ENCODE results near the gene OPRD1.

Gene OPRD1

DNA sequence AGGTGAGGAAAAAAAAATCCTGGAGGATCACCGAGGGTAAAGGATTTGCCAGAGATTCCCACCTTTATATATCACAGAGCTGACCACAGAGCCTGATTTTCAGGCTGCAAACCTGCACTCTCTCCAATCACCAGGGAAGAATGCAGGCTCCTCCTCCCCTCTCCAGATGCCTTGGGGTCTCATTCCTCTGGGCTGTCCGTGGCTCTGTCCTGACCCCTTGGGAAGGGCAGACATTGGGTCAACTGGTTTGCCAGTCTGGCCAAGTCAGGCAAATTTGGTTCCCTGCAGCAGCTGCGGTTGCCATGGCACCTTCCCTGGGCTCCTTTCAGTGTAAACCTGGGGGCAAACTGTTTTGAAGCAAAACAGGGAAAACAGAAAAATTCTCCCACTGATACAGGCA lies 11.6 kb upstream of the OPRD1 start:
- Histone ChIP-seq H3K27me3 (ENCODE audit: control insufficient read depth in 1 of 2, insufficient read depth in 2 of 2, low read length in 2 of 2) (no peaks in the 10 kb centered on the region), H3K27ac (ENCODE audit: low read depth, low read length) (no peak overlapping the region), H3K4me1 (ENCODE audit: control insufficient read depth in 1 of 2, insufficient read depth in 2 of 2, low read length in 2 of 2) (no peaks in the 10 kb centered on the region), H3K9me3 (ENCODE audit: control insufficient read depth in 1 of 2, low read length in 2 of 2) (no peaks in the 10 kb centered on the region), H3K36me3 (ENCODE audit: control insufficient read depth in 1 of 2, insufficient read depth in 2 of 2, low read length in 2 of 2) (no peaks in the 10 kb centered on the region), H3K4me3 (ENCODE audit: low read depth in 1 of 2, low read length in 2 of 2) (no peak overlapping the region), H3K9ac (ENCODE audit: low read depth in 1 of 2, low read length in 2 of 2) (no peak overlapping the region)

DNA sequence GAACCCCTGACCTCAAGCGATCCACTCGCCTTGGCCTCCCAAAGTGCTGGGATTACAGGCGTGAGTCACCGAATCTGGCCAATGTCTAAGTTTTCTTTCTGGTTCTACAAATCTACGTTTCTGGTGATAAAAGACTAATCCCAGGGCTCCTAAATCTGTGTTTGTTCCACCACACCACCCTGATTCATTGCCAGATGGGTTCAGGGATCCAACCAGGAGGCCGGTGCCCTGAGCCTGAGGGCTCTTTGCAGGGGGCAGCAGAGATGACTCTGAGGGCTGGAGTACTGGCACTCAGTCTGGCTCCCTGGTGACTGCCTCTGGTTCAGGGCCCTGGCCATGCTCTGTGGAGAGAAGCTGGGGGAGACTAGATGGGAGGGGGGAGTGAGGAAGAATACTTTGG lies 10.5 kb upstream of the OPRD1 start:
- Histone ChIP-seq H3K36me3 (ENCODE audit: control insufficient read depth in 1 of 2, insufficient read depth in 2 of 2, low read length in 2 of 2) (no peaks in the 10 kb centered on the region), H3K27me3 (ENCODE audit: control insufficient read depth in 1 of 2, insufficient read depth in 2 of 2, low read length in 2 of 2) (no peaks in the 10 kb centered on the region), H3K4me3 (ENCODE audit: low read depth in 1 of 2, low read length in 2 of 2) (no peak overlapping the region), H3K27ac (ENCODE audit: low read depth, low read length) (no peak overlapping the region), H3K9ac (ENCODE audit: low read depth in 1 of 2, low read length in 2 of 2) (no peak overlapping the region), H3K4me1 (ENCODE audit: control insufficient read depth in 1 of 2, insufficient read depth in 2 of 2, low read length in 2 of 2) (no peaks in the 10 kb centered on the region), H3K9me3 (ENCODE audit: control insufficient read depth in 1 of 2, low read length in 2 of 2) (no peaks in the 10 kb centered on the region)

DNA sequence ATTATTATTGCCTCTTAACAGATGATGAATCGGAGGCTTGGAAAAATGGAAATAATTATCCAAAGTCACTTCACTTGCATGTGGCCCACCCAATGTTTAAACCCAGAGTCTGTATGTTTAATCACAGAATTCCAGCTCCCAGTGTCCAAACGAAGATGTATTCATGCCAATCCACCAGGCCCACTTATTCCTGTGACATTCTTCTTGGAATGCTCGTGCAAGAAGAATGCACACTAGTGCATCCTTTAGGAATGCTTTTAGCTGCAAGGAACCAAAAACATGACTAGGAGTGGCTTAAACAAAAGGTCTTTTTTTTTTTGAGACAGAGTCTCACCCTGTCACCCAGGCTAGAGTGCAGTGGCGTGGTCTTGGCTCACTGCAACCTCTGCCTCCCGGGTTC lies 8.9 kb upstream of the OPRD1 start:
- Histone ChIP-seq H3K36me3 (ENCODE audit: control insufficient read depth in 1 of 2, insufficient read depth in 2 of 2, low read length in 2 of 2) (no peaks in the 10 kb centered on the region), H3K27ac (ENCODE audit: low read depth, low read length) (no peak overlapping the region), H3K27me3 (ENCODE audit: control insufficient read depth in 1 of 2, insufficient read depth in 2 of 2, low read length in 2 of 2) (no peaks in the 10 kb centered on the region), H3K9ac (ENCODE audit: low read depth in 1 of 2, low read length in 2 of 2) (no peak overlapping the region), H3K4me1 (ENCODE audit: control insufficient read depth in 1 of 2, insufficient read depth in 2 of 2, low read length in 2 of 2) (no peaks in the 10 kb centered on the region), H3K4me3 (ENCODE audit: low read depth in 1 of 2, low read length in 2 of 2) (no peak overlapping the region), H3K9me3 (ENCODE audit: control insufficient read depth in 1 of 2, low read length in 2 of 2) (no peaks in the 10 kb centered on the region)

DNA sequence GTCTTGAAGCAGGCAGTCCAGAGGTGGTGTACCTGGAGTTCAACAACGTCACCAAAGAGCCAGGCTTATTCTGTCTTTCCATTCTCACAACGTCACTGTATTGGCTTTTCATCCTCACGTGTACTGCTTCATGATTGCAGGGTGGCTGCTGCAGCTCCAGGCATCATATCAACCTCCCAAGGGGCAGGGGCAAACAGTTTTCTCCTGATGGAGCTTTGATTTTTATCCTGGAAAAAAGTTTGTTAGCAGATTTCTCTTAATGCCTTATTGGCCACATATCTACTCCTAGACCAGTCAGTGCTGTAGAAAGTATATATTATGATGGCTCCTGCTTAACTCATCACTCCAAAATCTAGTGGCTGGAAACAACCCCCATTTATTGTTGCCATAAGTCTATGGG lies 8.3 kb upstream of the OPRD1 start:
- Histone ChIP-seq H3K9ac (ENCODE audit: low read depth in 1 of 2, low read length in 2 of 2) (no peak overlapping the region), H3K27ac (ENCODE audit: low read depth, low read length) (no peak overlapping the region), H3K27me3 (ENCODE audit: control insufficient read depth in 1 of 2, insufficient read depth in 2 of 2, low read length in 2 of 2) (no peaks in the 10 kb centered on the region), H3K4me3 (ENCODE audit: low read depth in 1 of 2, low read length in 2 of 2) (no peak overlapping the region), H3K4me1 (ENCODE audit: control insufficient read depth in 1 of 2, insufficient read depth in 2 of 2, low read length in 2 of 2) (no peaks in the 10 kb centered on the region), H3K9me3 (ENCODE audit: control insufficient read depth in 1 of 2, low read length in 2 of 2) (no peaks in the 10 kb centered on the region), H3K36me3 (ENCODE audit: control insufficient read depth in 1 of 2, insufficient read depth in 2 of 2, low read length in 2 of 2) (no peaks in the 10 kb centered on the region)

DNA sequence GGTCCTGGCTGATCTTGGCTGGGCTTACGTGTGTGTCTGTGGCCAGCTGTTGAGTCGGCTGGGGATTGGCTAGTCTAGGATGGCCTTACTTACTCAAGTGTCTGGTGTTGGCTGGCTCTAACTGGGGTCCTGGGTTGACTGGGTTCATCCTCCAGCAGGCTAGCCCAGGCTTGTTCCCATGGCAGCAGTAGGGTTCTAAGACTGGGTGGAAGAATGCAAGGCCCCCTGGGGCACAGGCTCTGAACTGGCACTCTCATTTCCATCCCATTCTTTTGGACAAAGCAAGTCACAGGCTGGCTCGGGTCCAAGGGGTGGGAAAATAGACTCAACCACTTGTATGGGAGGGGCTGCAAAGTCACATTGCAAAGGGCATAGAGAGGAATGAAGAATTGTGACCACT lies 7.9 kb upstream of the OPRD1 start:
- Histone ChIP-seq H3K27me3 (ENCODE audit: control insufficient read depth in 1 of 2, insufficient read depth in 2 of 2, low read length in 2 of 2) (no peaks in the 10 kb centered on the region), H3K9me3 (ENCODE audit: control insufficient read depth in 1 of 2, low read length in 2 of 2) (no peaks in the 10 kb centered on the region), H3K27ac (ENCODE audit: low read depth, low read length) (no peak overlapping the region), H3K4me1 (ENCODE audit: control insufficient read depth in 1 of 2, insufficient read depth in 2 of 2, low read length in 2 of 2) (no peaks in the 10 kb centered on the region), H3K4me3 (ENCODE audit: low read depth in 1 of 2, low read length in 2 of 2) (no peak overlapping the region), H3K36me3 (ENCODE audit: control insufficient read depth in 1 of 2, insufficient read depth in 2 of 2, low read length in 2 of 2) (no peaks in the 10 kb centered on the region), H3K9ac (ENCODE audit: low read depth in 1 of 2, low read length in 2 of 2) (no peak overlapping the region)

DNA sequence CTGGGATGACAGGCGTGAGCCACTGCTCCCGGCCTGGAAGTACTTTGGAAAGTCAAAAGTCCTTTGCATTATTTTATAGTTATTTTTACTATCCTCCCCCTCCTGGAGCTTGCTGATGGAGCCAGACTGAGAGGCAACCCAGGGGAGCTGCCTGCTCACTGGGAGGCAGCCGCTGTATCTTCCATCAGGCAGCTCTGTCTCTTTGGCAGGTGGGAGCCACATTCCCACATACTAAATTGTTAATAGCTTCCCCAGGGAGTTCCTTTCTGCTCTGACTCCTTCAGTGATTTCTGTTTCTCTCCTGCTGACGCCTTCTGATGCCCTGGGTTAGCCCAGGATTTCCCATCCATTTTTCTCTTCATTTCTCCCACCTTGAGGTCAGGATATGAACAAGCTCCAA lies 4.9 kb upstream of the OPRD1 start:
- H3K27me3 ChIP-seq (ENCODE audit: control insufficient read depth in 1 of 2, insufficient read depth in 2 of 2, low read length in 2 of 2) = peaks cover 18% of the 10 kb centered on the region in 2 donors
- H3K4me3 ChIP-seq (ENCODE audit: low read depth in 1 of 2, low read length in 2 of 2) = no peak overlapping the region
- H3K27ac ChIP-seq (ENCODE audit: low read depth, low read length) = no peak overlapping the region
- H3K4me1 ChIP-seq (ENCODE audit: control insufficient read depth in 1 of 2, insufficient read depth in 2 of 2, low read length in 2 of 2) = no peaks in the 10 kb centered on the region
- H3K9ac ChIP-seq (ENCODE audit: low read depth in 1 of 2, low read length in 2 of 2) = no peak overlapping the region
- no peaks in the 10 kb centered on the region for H3K9me3 ChIP-seq (ENCODE audit: control insufficient read depth in 1 of 2, low read length in 2 of 2)
- H3K36me3 ChIP-seq (ENCODE audit: control insufficient read depth in 1 of 2, insufficient read depth in 2 of 2, low read length in 2 of 2) = no peaks in the 10 kb centered on the region

DNA sequence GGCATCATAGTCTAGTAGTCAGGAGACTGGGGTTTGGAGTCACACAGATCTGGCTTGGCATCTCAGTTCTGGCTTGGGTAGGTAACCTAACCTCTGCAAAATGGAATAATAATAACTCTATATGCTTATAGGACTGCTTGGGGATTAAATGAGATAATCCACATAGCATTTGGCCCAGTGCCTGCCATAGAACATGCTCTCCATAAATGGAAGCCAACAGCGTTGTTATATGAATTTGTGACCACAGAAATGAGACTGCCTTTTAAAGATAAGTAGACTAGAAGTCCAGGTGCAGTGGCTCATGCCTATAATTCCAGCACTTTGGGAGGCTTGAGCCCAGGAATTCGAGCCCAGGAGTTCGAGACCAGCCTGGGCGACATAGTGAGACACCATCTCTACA lies 4.0 kb upstream of the OPRD1 start:
- H3K27me3 ChIP-seq (ENCODE audit: control insufficient read depth in 1 of 2, insufficient read depth in 2 of 2, low read length in 2 of 2) = peaks cover 25% of the 10 kb centered on the region in 2 donors
- H3K4me1 ChIP-seq (ENCODE audit: control insufficient read depth in 1 of 2, insufficient read depth in 2 of 2, low read length in 2 of 2) = no peaks in the 10 kb centered on the region
- no peak overlapping the region for H3K27ac ChIP-seq (ENCODE audit: low read depth, low read length)
- no peak overlapping the region for H3K4me3 ChIP-seq (ENCODE audit: low read depth in 1 of 2, low read length in 2 of 2)
- no peaks in the 10 kb centered on the region for H3K36me3 ChIP-seq (ENCODE audit: control insufficient read depth in 1 of 2, insufficient read depth in 2 of 2, low read length in 2 of 2)
- H3K9ac ChIP-seq (ENCODE audit: low read depth in 1 of 2, low read length in 2 of 2) = no peak overlapping the region
- H3K9me3 ChIP-seq (ENCODE audit: control insufficient read depth in 1 of 2, low read length in 2 of 2) = no peaks in the 10 kb centered on the region

DNA sequence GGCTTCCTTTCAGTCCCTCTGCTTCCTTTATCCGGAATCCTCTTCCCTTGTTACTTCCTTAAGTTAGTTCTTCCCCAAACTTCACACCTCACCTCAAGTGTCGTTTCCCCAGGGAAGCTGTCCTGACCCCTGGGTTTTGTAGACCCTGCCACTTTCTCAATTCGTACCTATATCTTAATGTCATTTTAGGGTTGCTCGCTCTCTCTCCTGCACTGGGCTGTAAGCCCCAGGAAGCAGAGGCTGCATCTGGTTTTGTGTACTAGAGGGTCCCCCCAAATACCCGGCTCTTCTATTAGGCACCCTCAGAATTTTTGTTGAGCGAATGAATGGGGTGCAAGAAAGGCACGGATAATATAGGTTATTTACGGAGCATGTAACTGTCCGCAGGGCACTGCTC lies 603 bp upstream of the OPRD1 start:
- H3K4me3 ChIP-seq (ENCODE audit: low read depth in 1 of 2, low read length in 2 of 2) = no peak overlapping the region
- no peaks in the 10 kb centered on the region for H3K9me3 ChIP-seq (ENCODE audit: control insufficient read depth in 1 of 2, low read length in 2 of 2)
- H3K9ac ChIP-seq (ENCODE audit: low read depth in 1 of 2, low read length in 2 of 2) = no peak overlapping the region
- H3K27me3 ChIP-seq (ENCODE audit: control insufficient read depth in 1 of 2, insufficient read depth in 2 of 2, low read length in 2 of 2) = peaks cover 47 to 54% of the 10 kb centered on the region in 2 donors
- no peak overlapping the region for H3K27ac ChIP-seq (ENCODE audit: low read depth, low read length)
- H3K36me3 ChIP-seq (ENCODE audit: control insufficient read depth in 1 of 2, insufficient read depth in 2 of 2, low read length in 2 of 2) = no peaks in the 10 kb centered on the region
- no peaks in the 10 kb centered on the region for H3K4me1 ChIP-seq (ENCODE audit: control insufficient read depth in 1 of 2, insufficient read depth in 2 of 2, low read length in 2 of 2)

DNA sequence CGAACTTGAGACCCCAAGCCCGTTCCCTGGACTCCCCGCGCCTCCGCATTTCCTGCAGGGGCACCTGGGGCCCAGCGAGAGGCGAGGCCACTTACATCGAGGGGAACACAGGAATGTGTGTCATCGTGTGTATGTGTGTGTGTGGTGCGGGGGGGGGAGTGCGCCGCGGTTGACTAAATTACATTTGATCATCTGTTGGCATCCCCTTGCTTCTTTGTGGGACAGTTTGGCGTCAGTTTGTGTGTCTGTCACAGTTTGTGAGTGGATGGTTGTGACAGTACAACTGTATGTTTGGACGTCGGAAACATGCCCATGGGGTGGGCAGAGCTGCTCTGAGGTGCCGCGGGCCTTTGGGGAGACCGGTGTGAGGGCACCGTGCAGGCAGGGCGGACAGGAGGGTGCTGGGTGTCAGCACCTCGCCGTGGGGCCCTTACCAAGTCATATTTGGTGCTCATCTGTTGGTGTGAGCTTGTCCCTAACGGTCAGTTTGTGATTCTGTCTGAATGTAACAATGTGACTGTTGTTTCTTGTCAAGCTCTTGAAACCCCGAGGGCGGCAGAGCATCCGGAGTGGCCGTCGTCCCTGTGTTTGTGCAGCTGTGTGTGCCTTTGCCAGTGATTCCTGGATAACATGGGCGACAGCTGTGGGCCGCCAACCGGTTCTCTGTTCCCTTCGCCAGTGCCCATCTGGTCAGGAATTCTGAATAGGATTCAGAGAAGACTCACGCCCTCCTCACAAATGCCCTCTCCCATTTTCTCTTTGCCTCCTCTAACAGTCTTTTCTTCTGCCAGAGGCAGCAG lies 899 bp downstream of the OPRD1 start:
- Histone ChIP-seq H3K4me3 (ENCODE audit: low read depth in 1 of 2, low read length in 2 of 2) (no peak overlapping the region), H3K27ac (ENCODE audit: low read depth, low read length) (no peak overlapping the region), H3K4me1 (ENCODE audit: control insufficient read depth in 1 of 2, insufficient read depth in 2 of 2, low read length in 2 of 2) (no peaks in the 10 kb centered on the region), H3K9me3 (ENCODE audit: control insufficient read depth in 1 of 2, low read length in 2 of 2) (no peaks in the 10 kb centered on the region), H3K9ac (ENCODE audit: low read depth in 1 of 2, low read length in 2 of 2) (no peak overlapping the region), H3K27me3 (ENCODE audit: control insufficient read depth in 1 of 2, insufficient read depth in 2 of 2, low read length in 2 of 2) (peaks cover 58 to 59% of the 10 kb centered on the region in 2 donors), H3K36me3 (ENCODE audit: control insufficient read depth in 1 of 2, insufficient read depth in 2 of 2, low read length in 2 of 2) (no peaks in the 10 kb centered on the region)

DNA sequence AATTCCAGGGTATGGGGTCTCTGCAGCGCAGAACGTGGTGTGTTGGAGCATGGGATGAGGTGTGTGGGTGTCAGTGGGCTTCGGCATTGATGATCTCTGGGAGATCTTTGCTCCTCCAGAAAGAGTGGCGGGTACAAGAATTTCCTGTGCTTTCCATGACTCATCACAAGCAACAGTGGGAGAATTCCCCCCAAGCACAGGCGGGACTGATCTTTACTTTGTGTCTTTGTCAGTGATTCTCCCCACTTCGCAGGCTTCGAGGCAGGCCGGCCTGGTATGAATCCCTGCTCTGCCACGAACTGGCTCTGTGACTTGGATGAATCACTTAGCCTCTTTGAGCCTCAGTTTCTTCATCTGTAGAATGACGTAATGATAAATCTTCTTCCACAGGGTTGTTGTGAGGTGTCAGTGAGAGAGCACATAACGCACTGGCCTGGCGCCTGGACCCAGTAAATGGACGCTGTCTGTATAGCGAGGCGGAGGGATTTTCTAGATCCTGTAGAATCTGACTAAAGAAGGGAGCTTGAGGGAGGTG lies 2.0 kb downstream of the OPRD1 start:
- H3K9me3 ChIP-seq (ENCODE audit: control insufficient read depth in 1 of 2, low read length in 2 of 2) = no peaks in the 10 kb centered on the region
- peaks cover 58 to 59% of the 10 kb centered on the region in 2 donors for H3K27me3 ChIP-seq (ENCODE audit: control insufficient read depth in 1 of 2, insufficient read depth in 2 of 2, low read length in 2 of 2)

More for the DNA sequence above, 2.0 kb downstream of the OPRD1 start:
- H3K9ac ChIP-seq (ENCODE audit: low read depth in 1 of 2, low read length in 2 of 2) = no peak overlapping the region
- no peak overlapping the region for H3K27ac ChIP-seq (ENCODE audit: low read depth, low read length)
- no peak overlapping the region for H3K4me3 ChIP-seq (ENCODE audit: low read depth in 1 of 2, low read length in 2 of 2)
- no peaks in the 10 kb centered on the region for H3K36me3 ChIP-seq (ENCODE audit: control insufficient read depth in 1 of 2, insufficient read depth in 2 of 2, low read length in 2 of 2)
- no peaks in the 10 kb centered on the region for H3K4me1 ChIP-seq (ENCODE audit: control insufficient read depth in 1 of 2, insufficient read depth in 2 of 2, low read length in 2 of 2)

All from duodenal mucosa (tissue), 2 donors.